Mesenteric fat pad (tissue), 1 donor: ENCODE results near the gene CYB5D1. TPM values are rescaled to one million over a fixed set of nuclear protein-coding genes. Genes with fewer than 3 reads are reported as not detected.
A peak's percentile ranks its signal among the peaks of the same experiment; 100 is the strongest.
"Not testable (repeated sequence)": the region's sequence is repeated elsewhere in the genome, so short reads cannot be mapped to it uniquely, and the experiment has no call there.

Experiments
- DNase-seq: peaks from one replicate; pipeline ENCODE4 v3.0.0-alpha.2; 2020; ENCODE audit warnings: low spot score
- total RNA-seq: library from RNA; stranded (reverse); fragmentation: NEBNext Ultra II Directional; extraction: Animal tissue kit (Norgen Biotek cat#: 25700); gene quantifications from one replicate; pipeline ENCODE4 v1.2.1, GENCODE V29; 2021
- donor health status: DM: yes; HTN: yes; CAD: no.

CYB5D1 gene
- total RNA-seq, 1 donor from 2014 or later = 16.7 TPM

- DNase-seq = peak; percentile 87
Observed at GRCh38 chr17:7856011-7856810, 1.6 kb upstream of the CYB5D1 start.

- DNase-seq = peak; percentile 96
Observed at GRCh38 chr17:7856811-7857712, 741 bp upstream of the CYB5D1 start, which contains the start of gene NAA38. Gene NAA38, minus strand, starts transcription at chr17:7857559. Its CDS starts 96 bp downstream, at chr17:7857463.

- DNase-seq = no peak
Observed at GRCh38 chr17:7858522-7858810, 663 bp downstream of the CYB5D1 start.

GRCh38 chr17:7859028-7859427 lies 1.2 kb downstream of the CYB5D1 start:
- no peak for DNase-seq

- DNase-seq = no peak
Observed at GRCh38 chr17:7862692-7863437, 5.1 kb downstream of the CYB5D1 start.

- not testable (repeated sequence) for DNase-seq
Observed at GRCh38 chr17:7864384-7864783, 6.6 kb downstream of the CYB5D1 start.

GRCh38 chr17:7864995-7865650 lies 7.3 kb downstream of the CYB5D1 start:
- no peak for DNase-seq

GRCh38 chr17:7867881-7868329 lies 10.1 kb downstream of the CYB5D1 start:
- no peak for DNase-seq

GRCh38 chr17:7873051-7873450 lies 15.2 kb downstream of the CYB5D1 start:
- DNase-seq = no peak

- no peak for DNase-seq
Observed at GRCh38 chr17:7875804-7876370, 18.1 kb downstream of the CYB5D1 start.

GRCh38 chr17:7878234-7878633 lies 20.4 kb downstream of the CYB5D1 start:
- no peak for DNase-seq

- no peak for DNase-seq
Observed at GRCh38 chr17:7880076-7880868, 22.5 kb downstream of the CYB5D1 start.

- DNase-seq = no peak
Observed at GRCh38 chr17:7881276-7882054, 23.7 kb downstream of the CYB5D1 start.

GRCh38 chr17:7882068-7882467 lies 24.3 kb downstream of the CYB5D1 start:
- DNase-seq = no peak

- DNase-seq = no peak
Observed at GRCh38 chr17:7882629-7883028, 24.8 kb downstream of the CYB5D1 start.

GRCh38 chr17:7883781-7884386 lies 26.1 kb downstream of the CYB5D1 start:
- no peak for DNase-seq

- DNase-seq = no peak
Observed at GRCh38 chr17:7884581-7885366, 27.0 kb downstream of the CYB5D1 start.
